ENCODE measurements around the gene MLN.

MLN gene

GRCh38 chr6:33778444-33779121 is 25.2 kb downstream of the MLN start:
- TF ChIP-seq EZH2 (IDR thresholded peaks at IDR 0.05; ENCODE audit: borderline replicate concordance, low read length) (no peak), CTCF (IDR thresholded peaks at IDR 0.05; ENCODE audit: low read length) (no peak)
- Histone ChIP-seq H3K4me2 (ENCODE audit: low read length) (no peak overlapping the region), H3K9me3 (ENCODE audit: low read length) (no peaks in the 10 kb centered on the region), H3K27me3 (ENCODE audit: insufficient read depth, low read length) (no peaks in the 10 kb centered on the region), H3K36me3 (ENCODE audit: insufficient read depth, low read length) (peaks cover 96% of the 10 kb centered on the region), H2AFZ (ENCODE audit: low read length) (no peak overlapping the region), H3K4me3 (ENCODE audit: low read depth, low read length, poor library complexity, severe bottlenecking) (no peak overlapping the region), H3K9ac (ENCODE audit: low read length) (no peak overlapping the region), H3K4me1 (ENCODE audit: insufficient read depth, low read length, severe bottlenecking) (no peaks in the 10 kb centered on the region), H4K20me1 (ENCODE audit: insufficient read depth, low read length) (no peaks in the 10 kb centered on the region), H3K79me2 (ENCODE audit: insufficient read depth, low read length) (no peaks in the 10 kb centered on the region), H3F3A (ENCODE audit: insufficient read depth, low read length) (no peaks in the 10 kb centered on the region), H3K27ac (ENCODE audit: low read depth, low read length, poor library complexity, severe bottlenecking) (no peak overlapping the region), H3K9me2 (ENCODE audit: low read depth, low read length) (no peaks in the 10 kb centered on the region)

GRCh38 chr6:33777398-33778388 is 26.1 kb downstream of the MLN start:
- H3K27me3 ChIP-seq (ENCODE audit: insufficient read depth, low read length) = no peaks in the 10 kb centered on the region

GRCh38 chr6:33776764-33777163 is 27.0 kb downstream of the MLN start:
- TF ChIP-seq CTCF (IDR thresholded peaks at IDR 0.05; ENCODE audit: low read length) = no peak
- Histone ChIP-seq H2AFZ (ENCODE audit: low read length) (no peak overlapping the region), H3K9me3 (ENCODE audit: low read length) (no peaks in the 10 kb centered on the region), H3K9ac (ENCODE audit: low read length) (no peak overlapping the region), H3K4me3 (ENCODE audit: low read depth, low read length, poor library complexity, severe bottlenecking) (no peak overlapping the region), H3K79me2 (ENCODE audit: insufficient read depth, low read length) (no peaks in the 10 kb centered on the region), H3K36me3 (ENCODE audit: insufficient read depth, low read length) (peaks cover 95% of the 10 kb centered on the region), H3K4me1 (ENCODE audit: insufficient read depth, low read length, severe bottlenecking) (no peaks in the 10 kb centered on the region), H3K9me2 (ENCODE audit: low read depth, low read length) (no peaks in the 10 kb centered on the region), H3K4me2 (ENCODE audit: low read length) (no peak overlapping the region), H4K20me1 (ENCODE audit: insufficient read depth, low read length) (no peaks in the 10 kb centered on the region), H3K27me3 (ENCODE audit: insufficient read depth, low read length) (no peaks in the 10 kb centered on the region), H3K27ac (ENCODE audit: low read depth, low read length, poor library complexity, severe bottlenecking) (no peak overlapping the region), H3F3A (ENCODE audit: insufficient read depth, low read length) (no peaks in the 10 kb centered on the region)

More at GRCh38 chr6:33777398-33778388, 26.1 kb downstream of the MLN start:
- Histone ChIP-seq H3K9ac (ENCODE audit: low read length) (no peak overlapping the region), H3F3A (ENCODE audit: insufficient read depth, low read length) (no peaks in the 10 kb centered on the region), H3K27ac (ENCODE audit: low read depth, low read length, poor library complexity, severe bottlenecking) (no peak overlapping the region), H3K36me3 (ENCODE audit: insufficient read depth, low read length) (peaks cover 96% of the 10 kb centered on the region), H3K4me1 (ENCODE audit: insufficient read depth, low read length, severe bottlenecking) (no peaks in the 10 kb centered on the region), H4K20me1 (ENCODE audit: insufficient read depth, low read length) (no peaks in the 10 kb centered on the region), H3K4me2 (ENCODE audit: low read length) (no peak overlapping the region), H3K79me2 (ENCODE audit: insufficient read depth, low read length) (no peaks in the 10 kb centered on the region), H3K9me2 (ENCODE audit: low read depth, low read length) (no peaks in the 10 kb centered on the region), H3K4me3 (ENCODE audit: low read depth, low read length, poor library complexity, severe bottlenecking) (no peak overlapping the region), H2AFZ (ENCODE audit: low read length) (no peak overlapping the region), H3K9me3 (ENCODE audit: low read length) (no peaks in the 10 kb centered on the region)
- TF ChIP-seq EZH2 (IDR thresholded peaks at IDR 0.05; ENCODE audit: borderline replicate concordance, low read length) (no peak), CTCF (IDR thresholded peaks at IDR 0.05; ENCODE audit: low read length) (no peak)
